ENCODE results near the gene LRP5.

Gene LRP5

DNA sequence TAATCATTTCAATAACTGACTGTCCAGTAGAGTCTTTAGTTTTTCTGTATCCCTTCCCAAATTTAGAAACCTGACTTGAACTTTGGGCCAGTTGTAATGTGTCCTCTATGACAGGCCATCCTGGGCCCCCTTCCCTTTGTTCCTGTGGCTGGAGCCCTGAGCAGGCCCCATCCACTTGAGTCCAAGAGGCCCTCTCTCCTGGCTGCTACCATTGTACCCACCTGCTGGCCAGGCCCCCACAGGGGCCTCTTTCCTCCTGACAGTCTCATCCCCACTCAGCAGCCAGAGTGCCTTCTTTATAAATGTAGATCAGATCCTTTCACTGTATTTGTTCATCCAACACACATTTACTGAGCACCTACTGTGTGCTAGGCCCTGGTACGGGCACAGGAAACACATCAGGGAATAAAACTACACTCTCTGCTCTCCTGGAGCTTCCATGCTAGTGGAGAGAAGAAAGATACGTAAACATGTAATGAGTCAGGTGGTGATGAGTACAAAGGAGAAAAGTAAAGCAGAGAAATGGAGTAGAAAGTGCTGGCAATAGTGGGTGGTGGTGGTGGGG, 2.7 kb upstream of the LRP5 start:
- no peak for DNase-seq

DNA sequence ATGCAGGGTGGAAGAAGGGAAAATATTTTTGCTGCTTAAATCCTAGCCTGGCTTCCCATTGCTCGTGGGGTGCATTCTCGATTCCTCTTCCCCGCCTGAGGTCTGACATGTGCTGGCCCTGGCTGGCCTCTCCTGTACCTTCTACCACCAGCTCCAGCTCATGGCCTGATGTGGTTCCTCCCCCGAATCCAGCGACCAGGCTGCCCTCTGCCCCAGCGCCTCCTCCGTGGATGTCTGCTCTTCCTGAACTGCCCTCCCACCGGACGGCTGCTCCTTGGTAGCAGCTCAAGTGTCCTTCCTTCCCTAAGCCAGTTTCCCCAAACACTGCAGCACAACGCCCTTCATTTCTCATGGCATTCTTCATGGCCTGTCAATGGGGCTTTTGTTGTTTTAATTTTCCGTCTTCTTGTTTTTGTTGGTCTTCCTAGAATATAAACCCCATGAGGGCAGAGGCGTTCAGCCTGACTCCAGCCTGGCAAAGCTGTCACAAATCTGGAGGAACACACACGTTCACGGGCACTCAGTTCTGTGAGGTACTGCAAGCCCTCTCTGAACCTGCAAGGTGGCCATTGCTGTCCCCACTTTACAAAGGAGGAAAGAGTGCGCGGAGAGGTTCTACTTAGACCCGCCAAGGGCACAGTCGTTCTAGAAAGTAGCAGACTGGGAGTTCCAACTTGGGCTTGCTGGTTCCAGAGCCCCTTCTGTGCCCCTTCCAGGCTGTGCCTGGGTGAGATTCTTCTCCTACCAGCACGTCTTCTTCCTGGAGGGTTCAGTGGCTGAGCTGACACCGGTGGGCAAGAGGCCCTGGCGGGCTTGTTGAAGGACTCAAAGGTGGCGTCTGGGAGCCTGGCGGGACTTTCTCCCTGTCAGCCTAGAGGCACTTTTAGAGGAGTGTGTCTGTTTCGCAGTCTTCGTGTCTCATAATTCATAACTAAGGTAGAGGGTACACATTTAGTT, 953 bp upstream of the LRP5 start:
- no peak for DNase-seq

- DNase-seq = no peak
Measured at GRCh38 chr11:68312780-68313573, 586 bp downstream of the LRP5 start.

GRCh38 chr11:68313574-68314202, 1.3 kb downstream of the LRP5 start:
- no peak for DNase-seq

DNA sequence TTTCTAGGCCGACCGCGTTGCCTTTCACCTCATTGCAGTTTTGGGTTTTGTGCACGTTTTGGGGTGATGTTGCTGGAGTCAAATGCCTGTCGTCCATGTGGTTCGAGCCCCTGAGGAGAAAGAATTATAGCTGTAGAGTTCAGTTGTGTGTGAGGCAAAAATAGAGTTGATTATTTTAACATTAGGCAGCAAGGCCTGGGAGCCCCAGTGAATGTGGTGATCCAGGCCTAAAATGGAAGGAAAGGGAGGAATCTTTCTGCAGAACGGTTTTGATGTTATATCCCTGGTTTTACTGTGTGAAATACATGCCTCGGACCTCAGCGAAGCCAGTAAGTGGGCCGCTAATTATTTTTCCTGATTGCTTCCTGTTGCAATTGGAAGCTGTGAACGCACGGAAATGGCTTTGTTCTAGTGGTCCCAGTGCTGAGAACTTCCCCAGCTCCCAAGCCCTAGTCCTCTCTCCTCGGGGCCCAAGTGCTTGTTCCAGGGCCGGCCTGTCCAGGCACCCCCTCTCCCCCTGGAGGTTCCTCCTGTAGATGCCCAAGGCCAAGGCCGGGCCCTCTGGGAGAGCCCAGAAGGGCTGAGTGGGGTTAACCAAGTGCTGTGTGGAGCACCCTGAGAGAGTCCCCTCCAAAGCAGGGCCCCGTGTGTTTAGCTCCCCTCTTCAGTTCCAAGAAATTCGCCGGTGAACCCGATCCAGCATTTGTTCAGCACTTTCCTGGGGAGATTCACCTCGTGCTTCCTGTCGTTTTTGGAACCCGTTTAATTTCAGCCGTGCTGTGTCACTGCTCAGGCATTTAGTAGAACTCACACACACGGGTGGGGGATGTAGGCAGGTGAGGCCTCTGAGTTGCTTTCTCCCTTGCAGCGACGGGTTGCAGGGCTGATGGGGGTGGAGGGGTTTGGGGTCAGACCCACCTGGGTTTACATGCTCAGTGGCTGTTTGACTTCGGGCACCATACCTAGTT, 2.1 kb downstream of the LRP5 start:
- peak; percentile 33 for DNase-seq

DNA sequence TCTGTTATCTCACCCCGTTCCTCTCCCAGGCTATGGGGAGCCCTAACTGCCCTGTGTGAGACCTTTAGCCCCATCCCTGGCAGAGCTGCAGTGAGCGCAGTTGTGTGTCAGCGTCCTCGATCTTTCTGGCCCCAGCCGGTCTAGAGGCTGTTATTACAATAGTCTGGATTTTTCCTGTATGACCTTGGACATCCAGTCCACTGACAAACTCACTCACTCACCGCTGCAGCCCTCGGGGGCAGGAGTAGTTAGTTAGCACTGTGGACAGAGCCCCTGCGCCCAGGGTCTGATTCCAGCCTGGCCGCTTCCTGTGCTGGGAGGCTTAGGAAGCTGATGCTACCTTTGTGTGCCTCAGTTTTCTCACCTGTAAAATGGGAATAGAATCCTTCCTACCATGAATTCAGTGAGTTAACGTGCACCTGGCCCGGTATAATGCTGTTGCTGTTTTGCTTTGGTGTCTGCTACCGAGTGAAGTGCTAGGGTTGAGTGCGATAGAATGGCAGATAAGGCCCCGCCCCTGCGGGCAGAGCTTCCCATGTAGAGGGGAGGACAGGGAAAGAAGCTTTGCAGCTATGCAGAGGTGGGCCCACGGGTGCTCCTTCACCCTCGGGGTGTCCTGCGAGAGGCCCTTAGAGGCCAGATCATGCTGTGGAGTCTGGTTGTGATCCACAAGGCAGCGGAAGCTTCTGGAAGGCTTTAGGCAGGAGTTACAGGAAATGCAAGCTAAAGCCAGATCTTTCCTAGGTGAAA, 3.0 kb downstream of the LRP5 start:
- no peak for DNase-seq

- no peak for DNase-seq
Measured at GRCh38 chr11:68317147-68317785, 4.9 kb downstream of the LRP5 start.

DNA sequence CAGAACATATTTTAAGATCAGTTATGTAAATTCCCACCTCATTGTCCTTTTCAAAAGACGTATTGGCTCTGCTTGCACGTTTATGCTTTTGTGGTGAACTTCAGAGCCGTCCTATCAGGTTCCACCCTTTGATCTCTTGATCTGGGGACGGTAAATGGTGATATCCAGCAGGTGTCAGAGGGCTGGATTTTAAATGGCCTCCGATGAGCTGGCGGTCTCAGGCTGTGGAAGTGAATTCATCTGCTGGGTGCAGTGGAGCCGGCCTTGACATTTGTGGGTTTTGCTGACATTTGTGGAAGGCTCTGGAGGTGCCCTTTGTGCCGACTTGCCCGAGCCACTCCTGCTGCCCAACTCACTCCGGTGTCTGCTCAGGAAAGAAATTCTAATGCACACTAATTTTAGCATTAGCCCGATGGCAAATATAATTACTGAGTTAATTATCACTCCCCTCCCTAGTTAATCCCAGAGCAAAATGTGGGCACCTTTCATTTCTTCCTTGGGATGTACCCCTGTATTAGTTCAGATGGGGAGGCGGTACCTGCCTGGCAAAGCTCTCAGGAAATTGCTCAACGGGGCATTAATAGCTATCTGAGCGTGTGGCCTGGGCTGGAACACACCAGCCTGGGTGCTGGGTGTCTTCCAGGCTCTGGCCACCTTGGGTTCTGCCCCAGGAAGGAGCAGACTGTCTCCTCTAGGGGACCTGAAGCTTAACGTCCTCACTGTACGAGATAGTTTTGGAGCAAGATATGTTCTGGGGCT, 9.1 kb downstream of the LRP5 start:
- DNase-seq = no peak

DNA sequence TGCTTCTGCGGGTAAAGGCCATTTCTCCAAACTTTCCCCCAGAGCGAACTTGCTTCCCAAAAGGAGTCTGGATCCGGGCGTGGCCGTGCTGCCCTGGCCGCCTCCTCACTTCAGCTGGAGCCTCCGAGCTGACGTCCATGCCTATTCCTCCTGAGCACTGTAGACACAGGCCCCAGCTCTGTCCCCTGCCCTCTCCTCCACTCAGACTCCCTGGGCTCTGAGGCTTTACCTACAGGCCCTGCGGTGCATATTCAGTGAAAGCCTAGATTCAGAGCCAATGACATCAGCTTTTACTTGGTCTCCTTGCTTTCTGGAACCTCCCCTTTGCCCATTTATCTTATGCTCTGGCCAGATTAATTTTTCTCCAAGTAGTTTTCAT, 9.7 kb downstream of the LRP5 start:
- no peak for DNase-seq

DNA sequence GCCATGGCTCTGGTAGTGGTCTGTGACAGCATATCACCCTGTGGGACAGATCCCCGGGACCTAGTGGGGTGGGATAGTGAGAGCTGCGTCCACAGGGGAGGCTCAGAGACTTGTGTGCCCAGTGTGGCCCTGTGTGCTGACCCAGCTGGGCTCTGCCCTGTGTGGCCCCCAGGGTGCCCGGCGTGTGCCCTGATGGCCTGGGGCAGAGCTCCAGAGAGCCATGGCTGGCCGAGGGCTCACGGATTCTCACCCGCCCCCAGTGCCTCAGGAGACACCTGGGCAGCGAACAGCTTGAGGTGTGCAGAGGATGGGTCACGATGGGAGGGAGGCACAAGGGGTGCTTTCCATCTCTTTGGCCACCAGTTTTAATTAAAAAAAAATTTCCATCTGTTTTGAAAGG, 11.8 kb downstream of the LRP5 start:
- no peak for DNase-seq

GRCh38 chr11:68324695-68325094, 12.3 kb downstream of the LRP5 start:
- DNase-seq = no peak

GRCh38 chr11:68325183-68325906, 13.0 kb downstream of the LRP5 start:
- no peak for DNase-seq

GRCh38 chr11:68325907-68326220, 13.5 kb downstream of the LRP5 start:
- DNase-seq = no peak

GRCh38 chr11:68326334-68327215, 14.2 kb downstream of the LRP5 start:
- no peak for DNase-seq

DNA sequence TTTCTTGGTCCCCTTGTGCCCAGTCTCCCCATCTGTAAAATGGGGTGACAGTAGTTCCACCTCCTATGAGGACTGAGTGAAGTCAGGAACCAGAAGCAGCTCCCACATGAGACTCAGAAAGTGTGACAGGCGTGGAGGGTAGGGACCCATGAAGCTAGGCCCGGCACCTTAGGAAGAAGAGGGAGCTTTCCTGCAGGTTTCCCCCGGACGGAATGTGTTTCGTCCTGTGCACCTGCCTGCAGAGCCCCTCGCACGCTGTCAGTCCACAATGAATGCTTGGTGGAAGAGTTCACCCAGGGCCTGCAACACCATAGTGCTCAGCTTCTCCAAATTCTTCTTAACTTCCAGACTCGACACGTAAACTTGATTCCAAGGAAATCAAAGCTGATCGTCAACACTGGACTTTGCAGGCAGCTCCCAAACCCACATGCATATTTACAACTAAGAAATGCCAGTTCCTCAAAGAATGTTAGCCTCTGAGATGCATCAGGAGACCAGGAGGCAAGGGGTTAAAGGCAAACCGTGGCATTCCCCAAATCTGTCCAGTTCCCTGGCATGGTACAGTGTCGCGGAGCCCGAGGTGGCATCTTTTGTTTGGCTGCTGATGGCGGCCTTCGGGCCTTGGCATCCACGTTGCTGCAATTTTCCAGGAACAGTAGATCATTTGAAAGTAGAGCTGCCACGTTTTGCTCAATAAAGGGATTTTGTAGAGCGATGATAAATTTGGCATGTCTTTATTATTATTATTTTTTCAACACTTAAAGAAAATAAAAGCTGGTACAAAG, 15.4 kb downstream of the LRP5 start:
- DNase-seq = no peak

DNA sequence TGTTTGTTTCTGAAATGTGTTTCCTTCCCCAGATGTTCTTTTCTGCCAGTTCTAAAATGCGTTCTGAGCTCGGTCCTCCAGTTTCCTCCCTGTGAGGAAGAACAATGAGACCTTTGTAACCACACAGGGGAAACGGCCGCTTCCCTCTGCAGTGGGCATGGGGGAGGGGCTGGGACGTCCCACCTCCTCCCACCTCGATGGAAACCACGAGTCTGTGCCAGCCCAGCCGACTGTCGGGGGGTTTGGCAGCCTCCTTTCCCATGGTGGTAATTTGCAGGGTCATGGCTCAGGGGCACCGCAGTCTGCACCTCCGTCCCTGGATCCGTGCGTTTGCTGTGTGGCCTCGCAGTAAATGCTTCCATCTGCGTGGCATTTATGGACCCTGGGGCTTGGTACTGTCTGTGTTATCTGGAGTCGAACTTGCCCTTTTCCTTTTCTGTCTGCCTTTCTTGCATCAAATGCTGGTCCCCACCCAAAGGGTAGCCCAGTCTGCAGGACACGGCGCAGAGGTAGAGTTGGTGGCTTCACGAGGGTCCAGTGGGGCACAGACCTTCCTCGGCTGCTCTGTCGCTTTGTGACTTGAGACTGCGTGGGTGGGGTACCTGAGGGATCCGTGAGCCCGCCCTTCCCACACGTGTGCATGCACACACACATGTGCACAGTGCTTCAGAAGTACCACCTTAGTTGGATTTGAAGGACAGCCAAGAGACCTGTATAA, 16.1 kb downstream of the LRP5 start:
- DNase-seq = peak; percentile 75

- no peak for DNase-seq
Measured at GRCh38 chr11:68329536-68329935, 17.1 kb downstream of the LRP5 start.
